Hematopoietic multipotent progenitor cell treated with erythropoietin and hydrocortisone succinate and interleukin-3 and kit ligand, for 15 days (in vitro differentiated cells): Measurements from ENCODE around the gene ILDR1.

Experiments
- DNase-seq: peaks from one replicate; pipeline ENCODE4 v3.0.0-alpha.2; 2015; ENCODE audit warnings: low spot score

ILDR1 gene

DNA sequence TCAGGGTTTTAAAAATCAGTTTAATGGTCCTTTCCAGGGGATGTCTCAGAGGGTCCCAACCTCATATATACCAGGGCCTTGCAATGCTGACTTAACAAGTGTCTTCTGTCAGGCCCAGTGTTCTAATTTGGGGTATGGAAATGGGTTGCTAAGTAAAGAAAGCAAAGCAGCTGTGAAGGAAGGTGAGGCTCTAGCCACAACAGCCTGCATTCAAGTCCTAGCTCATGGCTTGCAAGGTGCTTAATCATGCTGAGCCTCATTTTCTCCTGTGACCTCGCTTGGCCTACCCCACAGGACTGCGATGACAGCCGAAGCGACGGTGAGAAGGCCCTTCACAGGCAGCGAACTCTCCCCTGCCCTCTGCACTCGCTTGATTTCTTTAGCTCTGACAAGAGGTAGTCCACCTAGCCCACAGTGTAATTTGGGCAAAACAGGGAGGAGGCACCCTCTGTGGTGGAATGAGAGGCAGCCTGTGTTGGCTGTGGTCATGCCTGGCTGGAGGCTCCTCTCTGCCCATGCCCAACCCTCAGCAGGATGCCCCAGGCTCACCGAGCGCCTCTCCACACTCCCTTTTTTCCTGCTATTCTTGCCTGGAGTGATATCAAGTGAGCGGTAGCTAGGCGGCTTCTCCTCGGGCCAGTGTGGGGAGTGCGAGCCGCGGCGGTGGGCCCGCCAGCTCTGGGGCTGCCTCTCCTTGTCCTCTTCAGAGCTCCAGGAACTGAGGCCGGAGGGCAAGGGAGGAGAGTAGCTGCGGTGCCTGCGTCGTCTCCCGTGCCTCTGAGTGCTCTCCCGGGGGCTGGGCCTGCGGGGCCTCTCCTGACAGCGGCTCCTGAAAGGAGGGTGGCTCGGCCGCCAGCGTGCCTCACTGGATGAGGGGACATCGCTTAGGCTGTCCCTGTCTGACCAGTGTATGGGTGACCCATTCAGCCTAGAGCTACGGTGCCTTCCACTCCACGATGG, 29.2 kb downstream of the ILDR1 start:
- DNase-seq: no peak

DNA sequence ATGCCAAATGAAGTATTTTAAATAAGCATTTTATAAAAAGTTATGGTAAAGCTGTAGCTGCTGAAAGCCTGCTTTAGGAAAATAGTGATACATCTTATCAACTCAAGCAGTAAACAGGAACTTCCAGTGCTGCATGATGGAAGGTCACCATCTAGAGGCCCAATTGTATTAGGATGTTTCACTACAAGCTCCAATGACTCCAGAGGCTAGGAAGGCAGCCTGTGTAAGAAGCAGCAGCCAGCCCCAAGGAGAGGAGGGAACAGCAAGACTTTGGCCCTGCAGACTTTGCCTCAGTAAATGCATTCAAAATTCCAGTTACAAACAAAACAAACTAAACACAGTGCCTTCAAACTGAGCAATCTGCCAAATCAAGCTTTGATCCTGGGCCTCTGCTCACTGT, 32.1 kb downstream of the ILDR1 start:
- DNase-seq: no peak

DNA sequence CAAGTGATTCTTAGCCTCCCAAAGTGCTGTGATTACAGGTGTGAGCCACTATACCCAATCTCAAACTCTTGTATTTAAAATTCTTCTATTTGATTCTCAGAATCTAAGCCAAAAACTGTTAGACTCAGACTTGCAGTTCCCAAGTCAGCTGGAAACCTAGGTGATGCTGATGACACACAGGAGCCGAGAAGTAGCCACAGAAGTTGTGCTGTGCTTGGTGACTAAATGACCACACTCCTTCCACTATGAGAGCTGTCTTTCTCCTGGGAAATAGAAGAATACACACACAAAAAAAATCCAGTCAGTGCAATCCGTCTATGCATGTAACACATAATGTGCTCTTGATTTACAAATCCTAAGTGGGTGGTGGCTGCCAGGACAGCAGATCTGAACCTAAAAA, 33.9 kb downstream of the ILDR1 start:
- DNase-seq: no peak

GRCh38 chr3:121985846-121986245, 36.2 kb downstream of the ILDR1 start:
- DNase-seq: no peak

DNA sequence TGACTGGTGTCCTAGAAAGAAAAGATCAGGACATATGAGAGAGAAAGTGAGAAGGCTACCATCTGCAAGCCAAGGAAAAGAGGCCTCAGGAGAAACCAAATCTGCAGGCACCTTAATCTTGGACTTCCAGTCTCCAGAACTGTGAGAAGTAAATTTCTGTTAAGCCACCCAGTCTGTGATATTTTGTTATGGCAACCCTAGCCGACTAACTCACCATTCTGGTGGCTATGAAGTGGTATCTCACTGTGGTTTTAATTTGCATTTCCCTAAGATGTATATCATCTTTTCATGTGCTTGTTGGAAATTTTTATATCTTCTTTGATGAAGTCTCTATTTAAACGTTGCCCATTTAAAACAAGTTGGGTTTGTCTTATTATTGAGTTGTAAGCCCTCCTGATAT, 40.6 kb downstream of the ILDR1 start:
- no peak for DNase-seq

DNA sequence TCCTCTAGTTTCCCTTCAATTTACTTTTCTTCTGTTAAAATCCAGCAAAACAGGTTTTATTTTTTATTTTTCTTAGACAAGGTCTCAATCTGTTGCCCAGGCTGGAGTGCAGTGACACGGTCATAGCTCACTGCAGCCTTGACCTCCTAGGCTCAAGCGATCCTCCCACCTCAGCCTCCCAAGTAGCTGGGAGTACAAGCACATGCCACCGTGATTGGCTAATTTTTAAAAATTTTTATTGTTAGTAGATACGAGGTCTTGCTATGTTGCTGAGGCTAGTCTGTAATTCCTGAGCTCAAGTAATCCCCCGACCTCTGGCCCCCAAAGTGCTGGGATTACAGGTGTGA, 41.6 kb downstream of the ILDR1 start:
- no peak for DNase-seq

DNA sequence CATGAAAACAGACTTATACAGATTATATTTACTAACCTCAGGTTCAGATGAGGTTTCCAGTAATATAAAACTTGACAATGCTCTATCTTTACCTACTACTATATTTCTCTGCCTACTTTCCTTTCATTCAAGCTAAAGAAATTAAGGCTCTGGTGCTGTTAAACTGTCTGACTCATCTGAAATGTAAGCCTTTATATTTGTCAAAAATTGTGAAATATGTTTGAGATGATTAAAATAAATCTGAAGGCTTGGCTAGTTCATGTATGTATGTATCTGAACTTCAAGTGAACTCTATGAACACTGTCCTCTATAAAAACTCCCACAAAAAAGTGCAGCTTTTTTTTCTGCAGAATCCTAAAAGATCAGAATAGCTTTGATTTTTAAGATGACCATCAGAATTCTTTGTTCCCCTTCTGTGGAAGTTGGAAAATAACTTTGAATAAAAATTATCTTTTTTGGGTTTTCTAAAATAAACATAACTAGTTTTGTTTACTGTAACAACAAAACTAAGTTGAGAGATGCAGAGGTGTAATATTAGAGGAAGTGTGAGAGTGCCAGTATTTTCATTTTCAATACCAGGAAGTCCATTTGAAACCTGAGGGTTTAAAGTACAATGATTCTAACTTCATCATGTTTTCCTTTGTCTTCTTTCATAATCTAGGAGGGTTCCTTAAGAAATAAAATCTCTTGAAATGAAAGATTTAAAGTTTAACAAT, 42.2 kb downstream of the ILDR1 start:
- no peak for DNase-seq

- no peak for DNase-seq
Measured at GRCh38 chr3:121979246-121979645, 42.8 kb downstream of the ILDR1 start.

DNA sequence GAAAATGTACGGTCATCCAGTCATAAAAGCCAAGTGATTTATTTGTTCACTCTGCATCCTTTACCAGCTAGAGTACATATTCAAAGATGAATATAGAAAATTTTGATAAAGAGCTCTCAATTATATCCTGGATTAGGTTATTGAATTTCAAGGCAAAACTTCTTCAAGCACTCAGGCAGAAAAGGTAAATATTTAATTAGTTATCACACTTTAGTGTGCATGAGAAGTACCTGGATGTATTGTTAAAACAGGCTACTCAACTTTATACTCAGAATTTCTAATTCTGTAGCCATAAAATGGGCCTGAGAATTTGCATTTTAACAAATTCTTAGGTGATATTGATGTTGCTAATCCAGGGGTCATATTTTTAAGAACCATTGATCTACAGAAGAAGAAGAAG, 45.3 kb downstream of the ILDR1 start:
- no peak for DNase-seq

GRCh38 chr3:121975702-121976302, 46.2 kb downstream of the ILDR1 start:
- no peak for DNase-seq

- no peak for DNase-seq
Measured at GRCh38 chr3:121974601-121975111, 47.4 kb downstream of the ILDR1 start.

GRCh38 chr3:121970047-121970446, 52.0 kb downstream of the ILDR1 start:
- DNase-seq: no peak

DNA sequence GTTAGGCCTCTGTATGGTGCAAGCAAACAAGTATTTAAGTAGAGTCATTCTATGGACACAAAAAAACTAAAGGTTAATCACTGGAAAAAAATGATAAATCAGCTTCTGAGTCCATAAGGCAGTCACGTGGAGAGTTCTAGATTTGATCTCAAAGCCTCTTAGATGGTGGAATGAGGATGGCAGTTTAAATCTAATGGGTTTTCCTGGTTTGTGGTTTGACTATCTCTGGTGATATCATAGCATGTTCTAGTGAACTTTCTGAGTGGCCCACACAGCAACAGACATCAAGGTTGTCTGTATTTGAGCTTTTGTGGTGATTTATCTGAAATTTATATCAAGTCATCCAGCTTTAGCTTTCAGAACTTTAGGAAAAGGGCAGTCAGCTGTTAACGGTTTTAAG, 52.4 kb downstream of the ILDR1 start:
- no peak for DNase-seq

- no peak for DNase-seq
Measured at GRCh38 chr3:121963608-121964007, 58.4 kb downstream of the ILDR1 start.

DNA sequence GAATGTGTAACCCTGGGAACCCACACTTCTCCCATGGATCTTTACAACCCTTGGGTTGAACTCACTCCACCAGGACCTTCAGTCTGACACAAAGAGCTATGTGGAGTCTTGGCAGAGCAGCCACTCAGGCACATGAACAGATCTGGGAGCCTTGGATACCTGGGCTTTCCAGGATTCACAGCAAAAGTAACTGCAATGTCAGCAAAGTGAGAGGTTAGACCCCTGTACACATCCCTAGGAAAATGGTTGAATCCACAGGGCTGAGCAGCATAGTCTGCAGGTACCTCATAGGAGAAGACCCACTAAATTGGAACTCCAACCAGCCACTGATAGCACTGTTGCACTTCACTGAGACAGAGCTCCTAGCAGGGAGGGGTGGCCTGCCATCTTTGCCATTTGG, 59.6 kb downstream of the ILDR1 start:
- no peak for DNase-seq

GRCh38 chr3:121961283-121961682, 60.8 kb downstream of the ILDR1 start:
- no peak for DNase-seq

GRCh38 chr3:121958801-121959200, 63.2 kb downstream of the ILDR1 start:
- DNase-seq: no peak

GRCh38 chr3:121957674-121958415, 64.2 kb downstream of the ILDR1 start:
- DNase-seq: no peak

DNA sequence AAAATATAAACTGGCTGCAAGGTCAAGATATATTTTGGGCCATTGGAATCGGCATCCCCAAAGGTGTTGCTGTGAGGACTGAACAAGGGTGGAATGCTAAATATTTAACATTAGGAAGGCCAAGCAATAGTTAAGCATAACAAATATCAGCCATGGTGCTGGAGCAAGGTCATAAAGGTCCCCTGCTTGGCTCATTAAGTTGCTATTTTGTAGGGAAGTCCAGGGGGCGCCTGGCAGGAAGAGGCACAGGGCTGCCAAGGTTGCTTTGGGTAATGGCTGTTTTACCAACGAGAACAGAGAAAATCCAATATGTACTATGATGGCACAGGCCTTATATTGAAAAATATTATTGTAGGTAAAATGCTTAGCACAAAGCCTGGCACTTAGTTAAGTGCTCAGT, 65.7 kb downstream of the ILDR1 start:
- DNase-seq: no peak

GRCh38 chr3:121951291-121951919, 70.6 kb downstream of the ILDR1 start:
- no peak for DNase-seq

GRCh38 chr3:121948641-121949040, 73.4 kb downstream of the ILDR1 start:
- DNase-seq: no peak

DNA sequence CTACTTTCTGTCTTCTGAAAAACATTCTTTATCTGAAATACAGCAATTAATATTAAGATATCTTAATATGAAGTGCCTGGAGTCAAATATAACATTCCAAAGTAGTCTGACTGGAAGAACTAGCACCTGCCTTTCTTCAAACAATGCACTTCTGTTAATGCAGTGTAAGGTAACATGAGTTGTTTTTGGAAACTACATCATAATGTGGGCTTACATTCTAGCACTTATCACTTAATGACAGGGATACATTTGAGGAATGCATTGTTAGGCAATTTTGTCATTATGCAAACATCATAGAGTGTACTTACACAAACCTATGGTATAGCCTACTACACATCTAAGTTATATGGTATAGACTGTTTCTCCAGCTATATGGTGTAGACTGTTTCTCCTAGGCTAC, 78.6 kb downstream of the ILDR1 start:
- no peak for DNase-seq
